IPS DF 19.7 (cell line): ENCODE data around the gene BCL11A.
A peak's percentile ranks its signal among the peaks of the same experiment; 100 is the strongest.

Experiments used
- DNase-seq: peaks from one replicate; pipeline ENCODE4 v3.0.0-alpha.2; 2013; ENCODE audit warnings: low read depth, low spot score

Gene BCL11A

GRCh38 chr2:60486067-60486466 is 67.4 kb downstream of the BCL11A start:
- no peak for DNase-seq

DNA sequence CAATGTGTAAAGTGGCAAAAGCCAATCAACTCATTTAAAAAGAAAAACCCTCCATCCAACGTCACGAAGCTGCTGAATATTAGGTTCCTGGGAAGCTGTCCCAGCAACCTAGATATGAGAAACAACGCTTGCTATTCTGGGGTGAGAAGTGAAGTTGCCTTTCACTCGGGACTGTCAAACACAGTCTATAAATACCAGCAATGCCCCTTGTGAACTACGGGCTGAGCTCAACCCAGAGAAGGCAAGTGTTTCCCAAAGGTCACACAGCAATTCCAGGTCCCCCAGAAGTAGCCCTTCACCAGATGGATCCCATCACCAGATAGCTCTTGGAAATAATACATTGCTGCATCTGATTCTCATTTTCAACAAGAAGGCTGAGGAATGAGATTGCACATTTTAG is 67.9 kb downstream of the BCL11A start:
- DNase-seq, result no peak

DNA sequence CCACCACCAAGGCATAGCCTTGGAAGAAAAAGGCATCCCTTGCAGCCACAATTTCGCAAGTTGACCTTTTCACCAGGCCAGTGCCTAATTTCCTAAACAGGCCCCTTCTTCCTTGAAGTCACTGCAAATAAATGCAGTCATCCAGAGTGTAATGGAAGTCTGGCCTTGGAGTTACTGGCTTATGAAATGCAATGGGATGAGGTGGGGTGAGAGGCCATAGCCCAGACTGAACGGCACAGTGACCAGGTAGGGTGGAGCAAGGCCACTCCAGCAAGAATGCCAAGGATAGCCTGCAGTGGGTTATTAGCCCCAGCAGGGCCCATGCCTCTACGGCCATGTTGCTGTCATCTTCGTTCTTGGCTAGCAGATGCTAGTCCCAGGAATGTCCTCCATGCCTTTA is 68.4 kb downstream of the BCL11A start:
- DNase-seq, result no peak

DNA sequence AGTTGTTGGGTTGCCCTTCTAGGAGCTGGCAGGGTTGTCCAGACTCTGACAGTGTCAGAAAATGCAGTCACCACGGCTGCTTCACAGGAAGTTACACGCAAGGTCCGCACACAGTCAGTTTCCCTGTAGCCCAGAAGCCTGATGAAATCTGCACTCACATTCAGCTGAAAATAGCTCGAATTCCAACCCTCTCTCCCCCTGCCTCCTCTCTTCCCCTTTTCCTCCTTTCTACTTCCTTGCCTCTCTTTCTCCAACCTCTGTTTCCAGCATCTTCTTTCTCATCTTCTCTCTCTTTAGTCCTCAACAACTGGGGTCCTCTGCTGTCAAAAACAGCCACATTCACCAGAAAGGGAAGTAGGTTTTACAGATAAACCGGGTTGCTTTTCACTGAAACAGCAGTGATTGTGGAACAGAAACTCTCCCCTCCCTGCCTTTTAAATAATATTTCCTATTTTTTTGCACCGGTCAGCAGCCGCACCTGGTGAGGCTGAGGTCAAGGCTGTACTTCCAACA is 69.3 kb downstream of the BCL11A start:
- peak; percentile 28 for DNase-seq

DNA sequence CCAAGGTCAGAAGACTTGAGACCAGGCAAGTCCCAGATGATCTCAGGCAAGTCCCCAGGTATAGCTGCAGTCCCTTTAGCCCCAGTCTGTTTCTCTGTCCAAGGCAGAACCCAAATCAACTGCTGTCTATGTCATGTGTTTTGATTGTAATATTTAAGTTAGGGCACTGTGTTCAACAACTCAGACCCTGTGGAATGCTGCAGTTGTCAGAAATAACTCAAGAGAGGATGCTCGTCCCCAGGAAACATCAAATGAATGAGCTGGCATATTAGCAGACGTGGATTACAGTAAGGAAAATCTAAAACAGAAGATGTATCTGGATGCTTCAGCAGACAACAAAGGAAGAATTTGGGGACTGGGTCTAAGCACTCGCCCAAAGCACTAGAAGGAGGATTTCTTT is 70.1 kb downstream of the BCL11A start:
- DNase-seq, result no peak

DNA sequence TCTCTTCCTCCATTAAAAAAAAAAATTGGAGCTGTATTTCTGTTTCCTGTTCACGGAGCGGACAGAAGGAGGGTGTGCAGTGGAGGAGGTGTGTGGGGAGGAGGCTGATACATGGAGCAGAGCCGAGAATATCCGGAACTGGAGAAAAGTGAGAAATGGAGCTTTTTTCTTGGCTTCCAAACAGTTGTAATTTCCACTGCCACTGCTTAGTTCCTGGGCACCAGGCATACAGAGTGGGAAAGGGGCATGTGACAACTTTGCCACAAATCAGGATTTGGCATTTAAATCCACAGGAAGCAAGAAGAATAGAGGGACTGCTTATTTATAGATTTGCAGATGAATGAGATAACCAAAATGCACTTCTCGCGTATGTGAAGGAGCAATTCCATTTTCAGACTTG is 71.2 kb downstream of the BCL11A start:
- DNase-seq, result no peak

DNA sequence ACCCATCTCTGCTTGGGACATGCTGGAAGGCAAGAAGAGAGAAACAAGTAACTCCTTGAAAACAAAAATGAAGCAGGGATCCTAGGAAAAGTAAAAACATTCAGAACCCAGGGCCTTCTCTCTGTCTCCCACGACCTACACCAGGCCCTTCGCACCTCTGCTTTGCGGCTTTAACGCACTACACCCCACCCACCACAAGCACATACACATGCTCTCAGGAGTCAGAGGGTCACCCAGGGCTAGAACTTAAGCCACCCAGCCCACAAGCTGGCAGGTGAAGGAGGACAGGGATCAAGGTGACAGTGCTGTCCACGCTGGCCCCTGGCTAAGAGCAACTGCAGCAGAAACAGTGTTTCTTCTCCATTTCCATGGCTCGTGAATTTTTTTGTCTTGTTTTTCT is 72.2 kb downstream of the BCL11A start:
- DNase-seq, result no peak

DNA sequence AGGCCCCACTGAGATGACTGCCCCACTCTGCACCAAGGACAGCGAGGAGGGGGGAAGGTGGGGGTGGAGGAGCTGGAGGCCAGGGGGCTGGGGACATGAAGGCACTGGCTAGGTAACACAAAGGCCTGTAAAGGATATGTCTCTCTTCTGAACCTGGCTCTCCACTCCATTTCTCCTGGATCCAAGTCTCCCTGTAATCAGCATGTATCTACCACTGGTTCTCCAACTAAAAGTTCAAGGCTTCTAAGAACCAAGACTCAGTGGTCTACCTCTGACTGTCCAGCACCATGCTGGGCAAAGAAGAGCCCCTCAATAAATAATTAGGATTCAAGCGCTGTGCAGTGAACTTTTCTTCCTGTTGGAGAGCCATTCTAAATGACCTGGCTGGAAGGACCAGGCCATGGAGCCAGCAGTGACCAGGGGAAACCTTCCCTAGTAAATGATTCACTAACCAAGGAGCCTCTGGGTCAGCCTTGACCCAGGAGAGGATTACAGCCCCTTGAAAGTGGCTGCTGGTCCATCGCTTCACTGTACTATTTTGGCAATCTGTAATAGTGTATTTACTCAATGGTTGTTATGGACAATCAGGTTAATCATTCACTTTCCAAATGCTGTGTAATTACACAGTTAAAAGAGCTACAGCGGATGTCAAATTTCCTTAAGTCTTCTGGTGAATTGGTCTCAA is 73.2 kb downstream of the BCL11A start:
- no peak for DNase-seq

GRCh38 chr2:60479226-60480088 is 74.0 kb downstream of the BCL11A start:
- no peak for DNase-seq

DNA sequence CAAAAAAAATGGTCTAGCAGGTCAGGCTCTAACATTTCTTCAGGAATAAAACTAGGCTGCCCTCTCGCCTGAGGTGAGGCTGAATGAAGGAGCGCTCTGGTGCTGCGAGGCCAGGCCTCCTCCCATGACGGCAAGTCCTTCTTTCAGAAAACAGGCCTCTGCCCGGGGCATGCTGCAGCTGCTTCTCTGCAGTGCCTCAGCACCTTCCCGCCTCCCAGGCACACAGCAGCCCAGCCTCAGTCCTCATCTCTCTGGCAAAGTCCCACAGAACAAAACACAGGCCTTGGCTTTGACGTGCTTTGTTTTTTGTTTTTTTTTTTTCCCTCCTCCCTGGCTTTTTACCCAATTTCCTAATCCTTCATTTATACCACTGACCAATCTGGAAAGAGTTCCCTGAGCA is 74.8 kb downstream of the BCL11A start:
- DNase-seq, result no peak

DNA sequence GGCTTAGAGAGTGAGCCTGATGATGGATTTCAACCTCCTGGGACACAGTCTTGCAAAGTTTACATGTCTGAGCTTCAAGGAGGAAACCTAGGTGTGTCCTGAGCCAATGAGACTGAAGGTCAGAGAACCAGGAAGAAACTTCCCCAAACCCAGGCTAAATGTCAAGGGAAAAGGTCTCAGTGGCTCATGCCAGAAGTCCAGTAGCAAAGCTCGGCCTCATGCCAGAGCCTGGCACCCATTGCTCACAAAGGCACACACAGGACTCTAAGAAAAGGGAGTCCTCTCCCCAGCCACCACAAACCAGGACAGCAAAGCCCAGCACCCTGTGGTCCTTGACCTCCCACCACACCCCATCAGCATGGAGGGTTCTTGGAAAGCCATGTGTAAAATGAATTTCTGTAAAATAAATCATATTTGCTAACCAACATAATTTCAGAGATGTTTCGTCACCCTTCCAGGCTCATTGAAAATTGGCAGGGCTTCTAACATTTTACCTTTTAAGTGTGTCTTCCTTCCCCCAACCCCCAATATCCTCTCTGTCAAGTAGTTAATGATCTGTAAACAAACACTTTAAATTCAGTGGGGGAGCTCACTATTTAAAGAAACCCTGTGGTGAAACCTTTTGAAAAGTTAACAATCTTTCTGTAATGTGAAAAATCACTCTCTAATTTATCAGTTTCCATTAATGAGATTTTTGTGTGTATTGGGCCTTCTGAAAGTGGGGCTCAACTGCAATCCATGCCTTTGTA is 77.1 kb downstream of the BCL11A start:
- no peak for DNase-seq

DNA sequence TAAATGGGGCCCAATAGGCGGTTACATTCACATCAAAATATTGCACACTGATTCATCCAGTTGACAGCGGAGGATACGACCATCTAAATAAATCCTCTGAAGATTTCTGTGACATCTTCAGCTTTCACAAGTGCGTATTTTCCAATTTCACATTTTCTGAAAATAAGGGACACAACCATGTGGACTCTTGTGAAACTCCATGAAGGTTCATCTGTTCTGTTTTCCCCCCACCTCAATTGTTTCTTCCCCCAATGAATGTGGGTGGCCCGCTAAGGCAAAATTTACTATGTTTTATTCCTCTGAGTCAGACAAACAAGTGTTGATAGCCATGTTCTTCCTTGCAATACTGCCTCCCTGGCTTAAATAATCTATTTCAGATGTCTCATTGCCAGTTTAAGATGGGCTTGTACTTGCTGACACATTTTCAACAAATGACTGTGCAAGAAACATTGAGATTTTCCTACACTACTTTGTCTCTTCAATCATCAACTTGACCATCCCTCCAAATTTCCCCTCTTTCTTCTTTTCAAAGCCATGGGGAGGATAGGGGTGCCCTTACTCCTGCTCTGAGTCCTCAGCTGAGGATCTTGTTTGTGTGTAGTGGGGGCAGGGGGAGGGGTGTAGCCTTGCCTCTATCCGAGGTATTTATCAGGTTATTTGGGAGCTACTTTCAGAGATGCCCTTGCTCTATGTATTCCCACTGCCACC is 78.2 kb downstream of the BCL11A start:
- DNase-seq, result no peak

GRCh38 chr2:60474301-60474700 is 79.2 kb downstream of the BCL11A start:
- DNase-seq, result no peak

- DNase-seq, result no peak
Observed at GRCh38 chr2:60473546-60473945, 79.9 kb downstream of the BCL11A start.

DNA sequence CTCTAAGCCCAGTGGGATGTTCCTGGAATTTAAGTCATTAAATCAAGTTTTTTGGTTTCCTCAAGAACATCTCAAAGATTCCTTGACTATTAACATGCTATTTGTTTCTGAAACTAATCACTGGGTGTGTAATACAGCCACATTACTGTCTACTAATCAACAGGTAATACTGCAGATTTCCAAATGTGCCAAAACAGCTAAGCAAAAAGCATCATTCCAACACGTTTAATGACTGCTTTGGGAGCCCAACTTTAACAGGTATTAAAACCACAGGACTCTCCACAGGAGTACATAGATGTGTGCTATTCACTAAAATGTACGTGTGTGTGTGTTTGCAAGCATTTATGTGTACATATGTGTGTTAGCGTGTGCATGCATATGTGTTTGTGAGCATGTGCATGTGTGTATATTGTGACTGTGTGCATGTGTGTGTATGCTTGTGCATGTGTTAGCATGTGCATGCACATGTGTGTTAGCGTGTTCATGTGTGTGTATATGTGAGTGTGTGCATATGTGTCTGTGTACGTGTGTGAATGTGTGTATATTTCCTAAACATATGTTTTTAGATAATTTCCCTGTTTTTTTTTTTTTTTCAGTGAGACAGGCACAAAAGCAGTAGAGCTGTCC is 80.7 kb downstream of the BCL11A start:
- DNase-seq, result no peak

DNA sequence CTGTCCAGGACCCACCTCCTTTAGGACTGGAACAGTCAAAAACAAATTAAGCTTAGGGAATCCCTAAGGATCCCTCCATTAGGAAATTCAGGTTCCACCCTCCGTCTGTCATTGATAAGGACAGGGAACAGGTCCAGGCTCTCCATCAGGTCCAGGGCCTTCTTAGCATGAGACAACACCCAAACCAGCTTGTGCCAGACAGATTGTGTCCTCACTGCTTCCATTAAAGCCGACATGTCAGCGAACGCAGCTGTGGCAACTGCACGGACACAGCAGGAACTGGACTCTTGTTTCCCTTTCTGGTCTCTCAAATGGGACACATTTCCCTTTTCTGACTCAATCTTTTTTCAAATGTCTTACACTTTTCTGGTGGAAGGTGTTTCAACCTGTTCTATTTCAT is 81.4 kb downstream of the BCL11A start:
- no peak for DNase-seq

DNA sequence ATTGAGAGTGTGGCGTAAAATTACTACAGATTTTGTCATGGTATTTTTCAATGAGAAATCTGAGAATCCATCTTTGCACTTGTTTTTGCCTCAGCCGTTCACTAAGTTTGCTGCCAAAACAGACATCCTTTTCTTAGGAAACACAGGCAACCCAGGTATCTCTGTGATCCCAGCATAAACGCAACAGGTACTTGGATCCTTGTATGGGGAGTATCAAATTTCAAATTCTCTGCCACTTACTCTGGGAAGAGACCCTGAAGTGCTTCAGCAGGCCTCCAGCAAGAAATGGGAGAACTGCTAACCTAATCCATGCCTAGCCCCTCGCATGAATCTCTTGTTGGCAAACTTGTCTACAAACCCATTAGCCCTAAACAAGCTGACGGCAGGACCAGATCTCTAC is 83.1 kb downstream of the BCL11A start:
- DNase-seq, result no peak

DNA sequence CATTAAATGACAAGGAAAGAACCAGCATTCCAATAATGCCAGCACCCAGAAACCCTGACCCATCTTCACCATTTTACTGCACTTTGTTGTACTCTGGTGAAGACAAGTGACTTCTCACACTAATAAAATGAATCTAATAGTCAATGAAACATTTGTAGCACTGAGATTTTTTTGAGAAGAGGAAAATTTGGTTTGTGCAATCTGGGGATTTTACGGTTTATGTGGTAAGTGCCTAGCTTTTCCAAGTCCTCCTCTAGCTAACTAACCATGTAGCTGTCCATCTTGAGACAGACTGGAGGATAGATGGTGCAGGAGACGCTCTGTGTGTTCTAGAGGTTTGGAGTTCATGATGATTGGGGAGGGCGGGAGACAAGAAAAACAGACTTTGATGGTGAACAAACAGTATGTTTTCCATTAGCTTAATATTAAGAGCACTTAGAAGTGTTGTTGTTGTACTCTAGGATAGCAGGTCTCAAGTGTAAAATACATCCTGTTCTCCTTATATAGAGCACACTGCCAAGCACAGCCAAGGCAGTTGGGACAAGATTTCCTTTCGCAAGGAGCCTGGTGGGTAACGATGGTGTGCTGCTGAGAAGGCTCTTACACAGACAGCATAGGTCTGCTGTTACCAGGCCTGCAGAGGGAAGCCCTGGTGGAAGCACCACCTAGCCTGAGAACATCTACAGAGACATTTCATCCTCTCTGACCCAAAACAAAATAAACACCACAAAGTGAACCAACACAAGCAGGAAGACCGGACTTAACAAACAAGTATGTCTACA is 83.7 kb downstream of the BCL11A start:
- DNase-seq, result no peak

GRCh38 chr2:60468382-60469085 is 84.9 kb downstream of the BCL11A start:
- DNase-seq, result no peak
